Loucy (cell line): ENCODE data around the gene STX18.

Experiments used
- EZH2phosphoT487 ChIP-seq: fragments of 200-600 bp; IDR thresholded peaks from 2 replicates; pipeline ENCODE4 v1.6.1; 2018; ENCODE audit warnings: antibody characterized with exemption, mild to moderate bottlenecking, moderate library complexity, borderline replicate concordance
- TF ChIP-seq, protein P1 (sequence below): fragments of 200-600 bp; sonication (generic); conservative IDR thresholded peaks from 2 replicates; pipeline ENCODE4 v1.5.1; 2014; ENCODE audit warnings: mild to moderate bottlenecking, antibody characterized with exemption, low read length

DNA sequence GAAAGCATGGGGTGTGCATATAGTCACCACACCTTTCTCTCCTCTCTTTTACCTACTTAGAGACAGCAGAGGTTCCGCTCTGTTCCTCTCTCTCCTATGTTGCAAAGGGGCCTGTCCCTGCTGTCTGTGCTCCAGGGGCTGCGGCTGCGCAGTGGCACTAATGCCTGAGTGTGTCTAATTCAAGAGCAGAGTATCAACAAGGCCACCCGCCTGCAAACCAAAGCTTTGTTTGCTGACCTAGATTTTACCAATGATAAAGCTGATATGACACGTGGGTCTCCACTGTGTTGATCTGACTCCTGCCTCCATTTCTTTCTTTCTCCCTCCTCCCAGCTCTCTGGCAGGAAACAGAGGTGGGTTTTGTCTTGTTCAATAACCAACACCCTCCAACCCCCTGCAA, 80.0 kb downstream of the STX18 start:
- TF ChIP-seq, protein P1, sequence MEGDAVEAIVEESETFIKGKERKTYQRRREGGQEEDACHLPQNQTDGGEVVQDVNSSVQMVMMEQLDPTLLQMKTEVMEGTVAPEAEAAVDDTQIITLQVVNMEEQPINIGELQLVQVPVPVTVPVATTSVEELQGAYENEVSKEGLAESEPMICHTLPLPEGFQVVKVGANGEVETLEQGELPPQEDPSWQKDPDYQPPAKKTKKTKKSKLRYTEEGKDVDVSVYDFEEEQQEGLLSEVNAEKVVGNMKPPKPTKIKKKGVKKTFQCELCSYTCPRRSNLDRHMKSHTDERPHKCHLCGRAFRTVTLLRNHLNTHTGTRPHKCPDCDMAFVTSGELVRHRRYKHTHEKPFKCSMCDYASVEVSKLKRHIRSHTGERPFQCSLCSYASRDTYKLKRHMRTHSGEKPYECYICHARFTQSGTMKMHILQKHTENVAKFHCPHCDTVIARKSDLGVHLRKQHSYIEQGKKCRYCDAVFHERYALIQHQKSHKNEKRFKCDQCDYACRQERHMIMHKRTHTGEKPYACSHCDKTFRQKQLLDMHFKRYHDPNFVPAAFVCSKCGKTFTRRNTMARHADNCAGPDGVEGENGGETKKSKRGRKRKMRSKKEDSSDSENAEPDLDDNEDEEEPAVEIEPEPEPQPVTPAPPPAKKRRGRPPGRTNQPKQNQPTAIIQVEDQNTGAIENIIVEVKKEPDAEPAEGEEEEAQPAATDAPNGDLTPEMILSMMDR: no peak
- TF ChIP-seq EZH2phosphoT487: no peak
